Activated CD4-positive, alpha-beta T cell treated with anti-CD3 and anti-CD28 coated beads, Interleukin-2, amount 10 ng/mL, durations not matched to agents 7 days and 5 days (primary cell): ENCODE results near the gene DPYSL5. TPM values are rescaled to one million over a fixed set of nuclear protein-coding genes. Genes with fewer than 3 reads are reported as not detected.
A peak's percentile ranks its signal among the peaks of the same experiment; 100 is the strongest.
"Not testable (repeated sequence)": the region's sequence is repeated elsewhere in the genome, so short reads cannot be mapped to it uniquely, and the experiment has no call there.

Experiments
- CTCF ChIA-PET: fragments of 350-600 bp; sonication (Branson Sonifier 250); formaldehyde crosslinking; loops from one replicate; lab custom pipeline; 2021; ENCODE audit warnings: antibody characterized with exemption; lab: Charles Lee
- POLR2A ChIA-PET: fragments of 350-600 bp; sonication (Branson Sonifier 250); formaldehyde crosslinking; loops from one replicate; lab custom pipeline; 2021; ENCODE audit warnings: antibody characterized with exemption; lab: Charles Lee
- DNase-seq: peaks from one replicate; pipeline ENCODE4 v3.0.0-alpha.2; 2020
- H3K27ac Mint-ChIP-seq: one replicate; pipeline ENCODE4 v1.8.0; 2021; ENCODE audit warnings: mild to moderate bottlenecking, moderate library complexity, mixed read lengths
- H3K27me3 Mint-ChIP-seq: one replicate; pipeline ENCODE4 v1.8.0; 2021; ENCODE audit warnings: mixed read lengths
- H3K36me3 Mint-ChIP-seq: one replicate; pipeline ENCODE4 v1.8.0; 2021; ENCODE audit warnings: low read depth, mixed read lengths
- H3K4me1 Mint-ChIP-seq: one replicate; pipeline ENCODE4 v1.8.0; 2021; ENCODE audit warnings: mixed read lengths
- H3K4me3 Mint-ChIP-seq: one replicate; pipeline ENCODE4 v1.8.0; 2021; ENCODE audit warnings: mild to moderate bottlenecking, moderate library complexity, mixed read lengths
- H3K9me3 Mint-ChIP-seq: one replicate; pipeline ENCODE4 v1.8.0; 2021; ENCODE audit warnings: mixed read lengths
- total RNA-seq, 2 experiments: library from RNA; stranded (reverse); gene quantifications; one replicate each; pipeline ENCODE4 v1.2.3, GENCODE V29; 2021

Gene DPYSL5
- total RNA-seq, 2 experiments from 2014 or later = not detected

DNA sequence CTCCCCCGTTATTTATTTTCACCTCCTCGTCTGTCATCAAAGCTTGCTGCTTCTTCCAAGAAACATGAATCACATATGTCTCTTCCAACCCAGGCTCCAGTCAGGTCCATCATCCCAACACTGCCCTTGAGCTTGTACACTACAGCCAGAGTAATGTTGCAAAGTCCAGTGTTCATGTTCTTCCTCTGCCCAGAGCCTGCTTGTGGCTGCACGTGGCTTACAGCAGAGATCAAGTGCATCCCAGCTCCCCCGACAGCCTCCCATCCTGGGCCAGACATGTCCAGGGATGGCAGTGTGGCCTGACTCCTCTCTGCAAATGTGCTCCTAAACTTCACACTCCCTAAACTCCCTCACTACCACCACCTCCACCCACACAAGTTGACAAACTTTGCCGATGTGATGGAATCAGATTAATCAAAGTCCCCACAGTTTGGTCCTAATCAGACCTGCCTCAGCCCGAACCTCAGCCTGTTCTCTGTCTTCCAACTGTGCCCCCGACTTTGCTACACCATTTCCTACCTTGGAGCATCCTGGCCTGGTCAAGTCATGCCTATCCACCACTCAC lies 68.3 kb downstream of the DPYSL5 start:
- ChIA-PET POLR2A (no interaction called here), CTCF (interaction anchor here (0.5 to 1.5 kb wide), 4 partner anchors 45 to 274 kb away, joined by 3 read pairs; no protein-coding TSS in a partner anchor)
- Mint-ChIP-seq H3K36me3 (no peaks in the 10 kb centered on the region), H3K4me1 (no peaks in the 10 kb centered on the region), H3K4me3 (no peak overlapping the region), H3K27me3 (peaks cover 7% of the 10 kb centered on the region), H3K27ac (no peak overlapping the region), H3K9me3 (no peaks in the 10 kb centered on the region)
- no peak for DNase-seq

DNA sequence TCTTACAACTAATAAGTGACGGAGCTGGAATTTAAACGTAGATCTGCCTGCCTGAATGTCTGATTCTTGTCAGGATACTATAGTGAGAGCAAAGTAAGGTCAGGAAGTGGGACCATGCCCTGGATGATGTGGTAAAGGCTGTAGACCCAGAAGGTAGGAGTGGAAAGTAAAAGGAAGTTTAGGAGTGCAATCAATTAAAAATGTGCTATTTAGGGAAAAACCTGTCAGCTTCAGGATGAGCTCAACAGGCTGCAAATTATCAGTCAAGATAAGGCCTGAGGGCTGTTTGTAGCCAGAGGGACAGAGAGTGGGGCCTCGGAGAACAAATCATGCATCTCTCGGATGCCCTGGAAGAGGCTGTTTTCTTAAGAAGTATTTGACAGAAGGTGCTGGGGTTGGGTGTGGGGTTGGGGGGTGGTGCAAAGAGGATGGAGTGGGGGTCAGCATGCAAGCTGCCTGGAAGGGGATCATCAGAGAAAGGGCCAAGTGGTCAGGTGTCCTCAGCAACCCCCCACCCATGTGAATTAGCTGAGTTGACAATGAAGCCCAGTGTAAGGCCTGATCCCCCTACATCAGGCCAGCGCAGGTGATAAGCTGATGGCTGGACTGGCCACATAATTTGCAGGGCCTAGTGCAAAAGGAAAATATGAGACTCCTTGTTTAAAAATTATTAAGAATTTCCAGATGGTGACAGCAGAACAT lies 69.4 kb downstream of the DPYSL5 start:
- ChIA-PET POLR2A (no interaction called here), CTCF (interaction anchor here (0.6 to 2.4 kb wide), 3 partner anchors 25 to 234 kb away, joined by 3 to 6 read pairs (median 3); no protein-coding TSS in a partner anchor)
- Mint-ChIP-seq H3K9me3 (no peaks in the 10 kb centered on the region), H3K27ac (no peak overlapping the region), H3K36me3 (no peaks in the 10 kb centered on the region), H3K4me1 (no peaks in the 10 kb centered on the region), H3K4me3 (no peak overlapping the region), H3K27me3 (peaks cover 7% of the 10 kb centered on the region)
- no peak for DNase-seq

DNA sequence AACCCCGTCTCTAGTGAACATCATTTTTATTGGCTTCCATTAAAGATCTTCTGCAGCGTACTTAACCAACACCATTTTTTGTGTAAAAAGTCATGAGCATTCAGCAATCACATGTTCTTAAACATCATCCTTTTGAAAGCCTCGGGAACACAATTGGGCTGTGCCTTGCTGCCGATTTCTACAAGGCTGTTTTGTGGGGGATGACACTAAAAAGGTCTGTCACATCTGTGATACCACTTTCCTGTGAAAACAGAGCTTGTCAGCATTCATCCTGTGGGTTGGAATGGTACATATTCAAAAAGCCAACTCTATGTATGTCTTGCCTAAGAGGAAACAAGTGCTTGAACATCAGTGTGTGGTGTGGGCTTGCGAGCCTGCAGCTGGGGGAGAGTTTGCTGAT lies 73.4 kb downstream of the DPYSL5 start:
- no peaks in the 10 kb centered on the region for H3K36me3 Mint-ChIP-seq
- no peak overlapping the region for H3K27ac Mint-ChIP-seq
- peaks cover 12% of the 10 kb centered on the region for H3K27me3 Mint-ChIP-seq
- CTCF ChIA-PET = interaction anchor here (1.2 kb wide), 1 partner anchor 21 kb away, joined by 3 read pairs; no protein-coding TSS in a partner anchor
- H3K4me1 Mint-ChIP-seq = no peaks in the 10 kb centered on the region
- POLR2A ChIA-PET = no interaction called here
- DNase-seq = no peak
- H3K9me3 Mint-ChIP-seq = no peaks in the 10 kb centered on the region
- H3K4me3 Mint-ChIP-seq = no peak overlapping the region

DNA sequence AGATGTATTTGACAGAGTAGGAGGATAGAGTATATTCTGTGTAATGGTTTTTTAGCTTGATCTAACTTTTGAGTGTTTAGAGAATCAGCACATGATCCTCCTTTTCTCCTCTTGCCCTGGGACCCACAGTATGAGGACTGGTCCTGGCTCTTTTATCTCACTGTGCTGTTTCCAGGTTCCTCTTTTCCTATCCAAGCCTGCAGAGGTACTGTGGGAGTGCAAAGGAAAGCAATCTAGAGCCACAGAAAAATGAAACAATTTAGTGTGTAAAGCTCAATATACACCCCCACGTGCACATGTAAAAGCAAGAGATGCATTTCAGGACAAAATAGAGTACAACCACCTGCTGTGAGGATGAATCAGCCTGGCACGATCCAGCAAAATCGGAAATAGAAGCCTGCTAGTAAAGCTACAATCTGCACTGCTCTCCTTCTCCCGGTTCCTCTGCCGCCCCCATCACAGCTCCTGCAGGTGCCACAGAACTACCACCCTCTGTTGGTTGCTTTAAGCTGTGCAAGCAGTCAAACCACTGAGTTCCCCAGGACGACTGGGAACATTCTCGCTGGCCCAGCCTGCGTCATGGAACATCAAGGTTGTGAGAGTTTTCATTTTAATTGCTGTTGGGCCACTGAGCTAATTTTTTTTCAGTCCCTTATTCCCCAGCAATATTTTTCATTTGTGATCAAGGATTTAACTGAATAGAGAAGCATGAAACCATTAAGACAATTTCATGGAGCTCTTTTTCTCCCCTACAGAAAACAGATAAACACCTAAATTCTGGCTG lies 74.7 kb downstream of the DPYSL5 start:
- ChIA-PET CTCF (interaction anchor here (1.0 to 1.6 kb wide), 5 partner anchors 17 to 309 kb away, joined by 3 to 6 read pairs (median 4); no protein-coding TSS in a partner anchor), POLR2A (no interaction called here)
- DNase-seq = peak; percentile 37
- no peak overlapping the region for H3K4me3 Mint-ChIP-seq
- H3K27me3 Mint-ChIP-seq = peaks cover 12% of the 10 kb centered on the region
- H3K36me3 Mint-ChIP-seq = no peaks in the 10 kb centered on the region
- no peaks in the 10 kb centered on the region for H3K4me1 Mint-ChIP-seq
- H3K27ac Mint-ChIP-seq = no peak overlapping the region
- H3K9me3 Mint-ChIP-seq = no peaks in the 10 kb centered on the region

DNA sequence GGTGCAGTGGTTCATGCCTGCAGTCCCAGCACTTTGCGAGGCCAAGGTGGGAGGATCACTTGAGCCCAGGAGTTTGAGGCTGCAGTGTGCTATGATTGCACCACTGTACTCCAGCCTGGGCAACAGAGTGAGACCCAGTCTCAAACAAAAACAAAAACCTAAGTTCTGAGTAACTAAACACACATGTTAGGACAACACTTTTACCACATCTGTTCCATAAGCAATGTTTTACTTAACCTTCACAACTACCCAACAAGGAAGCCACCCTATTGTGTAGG lies 75.2 kb downstream of the DPYSL5 start:
- H3K9me3 Mint-ChIP-seq, H3K36me3 Mint-ChIP-seq, H3K4me1 Mint-ChIP-seq, H3K27ac Mint-ChIP-seq, H3K4me3 Mint-ChIP-seq, DNase-seq, POLR2A ChIA-PET: not testable (repeated sequence)
- H3K27me3 Mint-ChIP-seq = peaks cover 12% of the 10 kb centered on the region
- CTCF ChIA-PET = interaction anchor here (1.0 to 1.6 kb wide), 3 partner anchors 17 to 309 kb away, joined by 3 to 6 read pairs (median 5); no protein-coding TSS in a partner anchor

DNA sequence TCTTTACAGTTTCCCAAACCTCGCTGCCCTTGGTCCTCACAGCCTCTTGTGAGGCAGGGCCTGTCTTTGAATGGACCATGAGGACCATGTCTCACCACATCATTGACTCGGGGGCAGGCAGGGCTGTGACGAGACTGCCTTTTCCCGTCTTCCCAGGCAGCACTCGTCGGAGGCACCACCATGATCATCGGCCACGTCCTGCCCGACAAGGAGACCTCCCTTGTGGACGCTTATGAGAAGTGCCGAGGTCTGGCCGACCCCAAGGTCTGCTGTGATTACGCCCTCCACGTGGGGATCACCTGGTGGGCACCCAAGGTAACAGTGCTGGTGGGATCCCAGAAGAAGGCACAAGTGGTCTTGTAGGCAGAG lies 76.8 kb downstream of the DPYSL5 start:
- H3K27me3 Mint-ChIP-seq = peaks cover 10% of the 10 kb centered on the region
- H3K27ac Mint-ChIP-seq = no peak overlapping the region
- ChIA-PET CTCF (no interaction called here), POLR2A (no interaction called here)
- DNase-seq = no peak
- H3K36me3 Mint-ChIP-seq = no peaks in the 10 kb centered on the region
- H3K9me3 Mint-ChIP-seq = no peaks in the 10 kb centered on the region
- no peaks in the 10 kb centered on the region for H3K4me1 Mint-ChIP-seq
- no peak overlapping the region for H3K4me3 Mint-ChIP-seq

DNA sequence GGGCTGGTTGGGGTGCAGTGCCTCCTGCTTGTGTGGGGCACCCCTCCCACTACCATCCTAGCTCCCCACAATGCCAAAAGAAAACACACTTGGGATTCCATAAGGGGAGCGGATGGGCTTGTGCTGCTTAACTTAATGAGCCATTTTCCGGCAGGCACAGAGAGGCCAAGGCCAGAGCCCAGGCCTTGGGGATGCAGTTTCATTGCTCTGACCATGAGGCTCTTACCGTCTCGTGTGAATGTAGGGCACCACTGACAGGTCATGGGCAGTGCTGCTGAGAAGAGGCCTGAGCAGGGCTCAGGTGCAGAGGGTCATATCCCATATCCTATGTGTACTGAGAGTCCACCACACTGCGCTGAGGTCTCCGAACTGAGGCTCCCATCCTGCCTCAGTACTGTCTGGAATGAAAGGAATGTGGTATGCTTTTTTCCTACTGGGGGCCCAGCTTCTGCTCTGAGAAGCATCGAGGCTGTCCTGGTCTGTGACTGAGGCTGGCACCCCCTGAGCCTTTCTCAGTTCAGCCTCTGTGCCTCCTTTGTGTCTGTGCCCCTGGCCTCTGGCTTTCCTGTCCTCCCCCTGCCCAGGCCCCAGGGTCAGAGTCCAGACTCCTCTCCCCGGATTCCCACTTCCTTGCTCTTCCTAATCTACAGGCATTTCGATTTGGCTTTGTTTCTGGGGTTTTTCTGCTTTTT lies 77.3 kb downstream of the DPYSL5 start:
- H3K36me3 Mint-ChIP-seq = no peaks in the 10 kb centered on the region

DNA sequence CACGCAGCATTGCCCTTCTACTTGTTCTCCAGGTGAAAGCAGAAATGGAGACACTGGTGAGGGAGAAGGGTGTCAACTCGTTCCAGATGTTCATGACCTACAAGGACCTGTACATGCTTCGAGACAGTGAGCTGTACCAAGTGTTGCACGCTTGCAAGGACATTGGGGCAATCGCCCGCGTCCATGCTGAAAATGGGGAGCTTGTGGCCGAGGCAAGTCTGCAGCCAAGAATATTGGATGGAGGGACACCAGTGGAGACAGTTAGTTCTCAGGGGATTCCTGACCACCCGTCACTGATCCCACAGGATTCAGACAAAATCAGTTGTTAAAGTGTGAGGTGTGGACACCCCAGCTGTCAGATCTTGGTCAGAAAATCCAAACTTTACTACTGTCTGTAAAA lies 79.3 kb downstream of the DPYSL5 start:
- H3K4me1 Mint-ChIP-seq = no peaks in the 10 kb centered on the region
- H3K9me3 Mint-ChIP-seq = no peaks in the 10 kb centered on the region
- no peak overlapping the region for H3K4me3 Mint-ChIP-seq
- no peaks in the 10 kb centered on the region for H3K36me3 Mint-ChIP-seq
- DNase-seq = no peak
- POLR2A ChIA-PET = no interaction called here
- H3K27me3 Mint-ChIP-seq = peaks cover 11% of the 10 kb centered on the region
- H3K27ac Mint-ChIP-seq = no peak overlapping the region
- CTCF ChIA-PET = interaction anchor here (0.9 kb wide), 1 partner anchor 81 kb away, joined by 3 read pairs; no protein-coding TSS in a partner anchor

More for the DNA sequence above, 77.3 kb downstream of the DPYSL5 start:
- no peak for DNase-seq
- Mint-ChIP-seq H3K4me1 (no peaks in the 10 kb centered on the region), H3K27me3 (peaks cover 10% of the 10 kb centered on the region), H3K4me3 (no peak overlapping the region), H3K9me3 (no peaks in the 10 kb centered on the region), H3K27ac (no peak overlapping the region)
- POLR2A ChIA-PET = interaction anchor here (0.6 kb wide), 1 partner anchor 63 kb away, joined by 3 read pairs; no protein-coding TSS in a partner anchor
- CTCF ChIA-PET = no interaction called here

DNA sequence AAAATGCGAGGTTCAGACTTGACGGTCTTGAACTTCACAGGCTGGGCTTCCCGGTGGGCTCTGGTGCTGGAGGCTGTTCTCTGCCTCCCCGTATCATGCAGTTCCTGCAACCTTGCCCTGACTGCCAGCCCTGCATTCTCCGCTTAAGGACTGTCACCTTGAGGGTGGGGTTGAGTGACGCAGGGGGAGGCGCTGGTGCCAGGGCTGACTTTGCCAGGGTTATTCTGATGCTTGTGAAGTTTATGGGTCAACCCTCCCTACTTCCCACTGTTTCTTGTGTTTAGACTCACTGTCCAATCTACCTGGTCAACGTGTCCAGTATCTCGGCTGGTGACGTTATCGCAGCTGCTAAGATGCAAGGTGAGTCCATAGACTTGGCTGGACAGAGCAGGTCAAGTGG lies 85.0 kb downstream of the DPYSL5 start:
- Mint-ChIP-seq H3K9me3 (no peaks in the 10 kb centered on the region), H3K27ac (no peak overlapping the region), H3K27me3 (peaks cover 2% of the 10 kb centered on the region), H3K4me1 (no peaks in the 10 kb centered on the region), H3K4me3 (no peak overlapping the region), H3K36me3 (no peaks in the 10 kb centered on the region)
- DNase-seq = no peak
- CTCF ChIA-PET = interaction anchor here (1.0 kb wide), 1 partner anchor 34 kb away, joined by 3 read pairs; no protein-coding TSS in a partner anchor
- POLR2A ChIA-PET = no interaction called here

DNA sequence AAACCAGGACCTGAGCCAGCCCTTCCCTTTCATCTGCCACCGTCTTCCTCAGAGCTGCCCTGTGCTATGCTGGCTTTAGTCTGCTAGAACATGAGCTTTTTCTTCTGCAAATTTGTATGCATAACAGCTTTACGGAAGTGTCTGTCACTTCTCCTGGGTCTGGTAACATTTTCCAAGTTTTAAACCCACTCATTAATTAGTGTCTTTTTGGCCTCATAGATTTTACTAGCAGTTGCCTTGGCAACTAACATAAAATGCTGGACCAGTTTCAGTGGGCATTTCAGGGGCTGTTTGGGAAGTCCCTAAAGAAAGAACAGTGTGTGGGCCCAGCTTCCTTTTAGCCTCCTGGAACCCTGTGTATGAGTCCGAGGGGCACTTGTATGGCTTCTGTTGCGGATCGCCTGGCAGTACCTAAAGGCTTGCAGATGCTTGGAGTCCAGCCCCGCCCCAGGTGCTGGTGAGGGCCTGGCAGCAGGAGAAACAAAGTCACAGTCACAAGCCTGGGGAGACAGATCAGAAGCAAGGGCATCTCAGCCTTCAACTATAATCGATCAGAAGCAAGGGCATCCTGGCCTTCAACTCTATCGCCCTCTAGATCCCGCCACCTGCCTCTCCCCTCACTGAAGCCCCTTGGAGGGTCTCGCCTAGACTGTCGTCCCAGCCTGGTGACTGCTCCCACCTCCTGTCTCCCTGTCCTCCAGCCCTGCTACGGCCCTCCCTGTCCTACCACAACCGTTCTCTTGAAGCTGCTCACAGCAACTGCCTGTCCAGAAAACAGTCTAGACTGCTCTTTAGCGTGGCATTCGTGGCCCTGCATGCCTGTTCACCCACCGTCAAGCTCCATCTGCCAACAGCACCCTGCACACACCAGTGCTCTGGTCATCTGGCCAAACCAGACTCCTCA lies 85.8 kb downstream of the DPYSL5 start:
- Mint-ChIP-seq H3K27me3 (peaks cover 2% of the 10 kb centered on the region), H3K9me3 (no peaks in the 10 kb centered on the region), H3K4me1 (no peaks in the 10 kb centered on the region), H3K36me3 (no peaks in the 10 kb centered on the region), H3K4me3 (no peak overlapping the region), H3K27ac (no peak overlapping the region)
- ChIA-PET POLR2A (no interaction called here), CTCF (no interaction called here)
- DNase-seq = no peak

DNA sequence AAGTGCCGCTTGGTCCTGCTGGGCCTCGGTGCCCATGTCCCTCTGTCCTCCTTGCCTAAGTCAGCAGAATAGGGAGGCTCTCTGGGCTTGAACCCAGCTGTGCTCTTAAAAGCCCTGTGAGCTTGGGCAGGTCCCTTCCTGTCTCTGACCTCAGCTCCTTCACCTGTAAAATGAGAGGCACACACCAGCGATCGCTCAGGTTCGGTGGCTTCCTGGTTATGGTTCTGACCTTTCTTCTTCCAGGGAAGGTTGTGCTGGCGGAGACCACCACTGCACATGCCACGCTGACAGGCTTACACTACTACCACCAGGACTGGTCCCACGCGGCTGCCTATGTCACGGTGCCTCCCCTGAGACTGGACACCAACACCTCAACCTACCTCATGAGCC lies 86.4 kb downstream of the DPYSL5 start:
- Mint-ChIP-seq H3K4me3 (no peak overlapping the region), H3K9me3 (no peaks in the 10 kb centered on the region), H3K36me3 (no peaks in the 10 kb centered on the region), H3K27me3 (peaks cover 2% of the 10 kb centered on the region), H3K4me1 (no peaks in the 10 kb centered on the region), H3K27ac (no peak overlapping the region)
- ChIA-PET CTCF (interaction anchor here (0.5 to 1.1 kb wide), 2 partner anchors 40 to 327 kb away, joined by 3 read pairs; no protein-coding TSS in a partner anchor), POLR2A (no interaction called here)
- no peak for DNase-seq

DNA sequence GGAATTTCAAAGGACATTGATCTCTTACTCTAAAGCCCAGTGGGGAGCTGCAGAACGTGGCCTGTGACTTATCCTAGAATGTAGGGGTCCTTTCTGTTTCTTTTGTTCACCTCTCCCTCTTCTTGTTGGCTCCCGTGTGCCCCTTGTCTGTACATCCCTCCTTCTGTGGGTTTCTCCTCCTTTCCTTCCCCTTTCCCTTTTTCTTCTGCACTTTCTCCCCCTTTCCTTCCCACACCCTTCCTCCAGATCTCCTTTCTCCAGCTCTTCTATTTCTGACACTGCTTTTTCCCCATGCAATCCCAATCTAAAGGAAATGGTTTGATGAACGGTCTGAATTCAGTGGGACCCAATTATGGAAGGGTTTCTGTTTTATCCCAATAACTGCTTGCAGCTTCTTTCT lies 87.1 kb downstream of the DPYSL5 start:
- H3K9me3 Mint-ChIP-seq = no peaks in the 10 kb centered on the region
- no peak overlapping the region for H3K4me3 Mint-ChIP-seq
- POLR2A ChIA-PET = no interaction called here
- DNase-seq = no peak
- no peaks in the 10 kb centered on the region for H3K4me1 Mint-ChIP-seq
- H3K27me3 Mint-ChIP-seq = peaks cover 2% of the 10 kb centered on the region
- CTCF ChIA-PET = interaction anchor here (0.5 to 1.1 kb wide), 2 partner anchors 40 to 328 kb away, joined by 3 read pairs; no protein-coding TSS in a partner anchor
- no peaks in the 10 kb centered on the region for H3K36me3 Mint-ChIP-seq
- no peak overlapping the region for H3K27ac Mint-ChIP-seq
